ENCODE data around the gene COL7A1.
"Not testable (repeated sequence)": the region's sequence is repeated elsewhere in the genome, so short reads cannot be mapped to it uniquely, and the experiment has no call there.

The COL7A1 gene

DNA sequence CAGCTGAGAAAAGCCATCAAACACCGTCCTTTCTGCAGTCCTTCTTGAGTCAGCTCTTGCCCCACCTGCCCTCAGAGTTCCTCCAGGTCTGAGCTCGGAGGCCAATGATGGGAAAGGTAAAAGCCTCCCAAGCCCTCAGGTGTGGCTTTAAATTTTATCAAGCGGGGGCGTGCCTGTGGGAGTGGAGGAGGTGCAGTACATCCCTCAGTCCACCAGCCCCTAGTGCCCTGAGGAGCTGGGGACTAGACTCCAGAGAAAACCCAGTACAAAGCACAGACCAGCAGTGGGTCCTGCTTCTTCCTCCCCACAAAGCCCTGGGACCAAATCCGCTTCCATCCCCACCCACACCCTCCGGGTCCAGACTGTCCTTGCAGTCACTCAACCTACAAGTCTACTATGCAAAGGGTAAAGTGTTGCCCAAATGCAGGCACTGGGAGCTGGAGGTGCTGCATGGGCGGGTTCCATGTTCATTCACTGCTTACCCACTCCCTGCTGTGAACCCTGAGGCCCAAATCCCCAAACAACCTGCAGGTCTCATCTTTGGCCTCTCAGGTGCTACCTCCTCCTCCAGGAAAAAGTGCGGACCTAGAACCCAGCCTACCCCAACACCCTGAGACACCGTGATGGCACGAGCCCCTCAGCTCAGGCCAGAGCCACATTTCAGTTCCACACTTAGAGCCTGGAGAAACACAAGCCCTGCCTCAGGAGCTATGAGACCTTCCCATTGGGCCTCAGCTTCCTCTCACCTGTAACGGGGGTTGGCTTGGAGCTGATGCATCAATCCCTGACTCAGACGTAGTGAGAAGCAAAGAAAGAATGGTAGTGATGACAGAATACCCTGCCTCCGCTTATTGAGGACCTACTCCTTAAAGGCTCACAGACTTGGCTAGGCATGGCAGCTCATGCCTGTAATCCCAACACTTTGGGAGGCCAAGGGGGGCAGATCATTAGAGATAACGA lies 41.0 kb downstream of the COL7A1 start:
- no peaks in the 10 kb centered on the region for H3K36me3 ChIP-seq (ENCODE audit: control insufficient read depth, insufficient read depth, low read length)
- H3K4me3 ChIP-seq (ENCODE audit: low read length) = no peak overlapping the region
- H3K4me1 ChIP-seq (ENCODE audit: control insufficient read depth, insufficient read depth, low read length) = peaks cover 2% of the 10 kb centered on the region
- no peak overlapping the region for H3K27ac ChIP-seq (ENCODE audit: low read depth, low read length)
- H3K9ac ChIP-seq (ENCODE audit: low read length) = no peak overlapping the region
- no peaks in the 10 kb centered on the region for H3K27me3 ChIP-seq (ENCODE audit: control insufficient read depth, insufficient read depth, low read length)

DNA sequence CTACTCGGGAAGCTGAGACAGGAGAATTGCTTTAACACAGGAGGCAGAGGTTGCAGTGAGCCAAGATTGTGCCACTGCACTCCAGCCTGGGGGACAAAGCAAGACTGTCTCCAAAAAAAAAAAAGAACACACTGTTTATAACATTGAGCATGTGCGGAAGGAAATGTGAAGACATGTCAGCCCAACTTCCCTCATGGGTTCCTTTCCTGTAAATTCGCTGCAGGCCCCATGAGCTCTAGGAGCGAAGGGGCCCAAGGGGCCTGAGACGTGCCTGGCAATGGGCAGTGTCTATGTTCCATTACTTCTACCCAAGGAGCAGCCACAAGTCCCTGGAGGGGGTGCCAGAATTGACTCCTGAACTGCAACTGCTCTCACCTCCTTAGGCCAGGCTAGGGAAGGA lies 41.8 kb downstream of the COL7A1 start:
- H3K27me3 ChIP-seq (ENCODE audit: control insufficient read depth, insufficient read depth, low read length) = no peaks in the 10 kb centered on the region
- no peak overlapping the region for H3K27ac ChIP-seq (ENCODE audit: low read depth, low read length)
- H3K36me3 ChIP-seq (ENCODE audit: control insufficient read depth, insufficient read depth, low read length) = no peaks in the 10 kb centered on the region
- H3K4me3 ChIP-seq (ENCODE audit: low read length) = no peak overlapping the region
- no peak overlapping the region for H3K9ac ChIP-seq (ENCODE audit: low read length)
- H3K4me1 ChIP-seq (ENCODE audit: control insufficient read depth, insufficient read depth, low read length) = no peaks in the 10 kb centered on the region

- Histone ChIP-seq H3K27me3 (ENCODE audit: control insufficient read depth, insufficient read depth, low read length) (no peaks in the 10 kb centered on the region), H3K4me3 (ENCODE audit: low read length) (no peak overlapping the region), H3K27ac (ENCODE audit: low read depth, low read length) (no peak overlapping the region), H3K36me3 (ENCODE audit: control insufficient read depth, insufficient read depth, low read length) (no peaks in the 10 kb centered on the region), H3K4me1 (ENCODE audit: control insufficient read depth, insufficient read depth, low read length) (no peaks in the 10 kb centered on the region), H3K9ac (ENCODE audit: low read length) (no peak overlapping the region)
Measured at GRCh38 chr3:48552111-48552951, 42.8 kb downstream of the COL7A1 start.

GRCh38 chr3:48551651-48552050 lies 43.5 kb downstream of the COL7A1 start:
- not testable (repeated sequence) for H3K9ac ChIP-seq (ENCODE audit: low read length); H3K36me3 ChIP-seq (ENCODE audit: control insufficient read depth, insufficient read depth, low read length); H3K4me3 ChIP-seq (ENCODE audit: low read length); H3K4me1 ChIP-seq (ENCODE audit: control insufficient read depth, insufficient read depth, low read length); H3K27ac ChIP-seq (ENCODE audit: low read depth, low read length); H3K27me3 ChIP-seq (ENCODE audit: control insufficient read depth, insufficient read depth, low read length)

DNA sequence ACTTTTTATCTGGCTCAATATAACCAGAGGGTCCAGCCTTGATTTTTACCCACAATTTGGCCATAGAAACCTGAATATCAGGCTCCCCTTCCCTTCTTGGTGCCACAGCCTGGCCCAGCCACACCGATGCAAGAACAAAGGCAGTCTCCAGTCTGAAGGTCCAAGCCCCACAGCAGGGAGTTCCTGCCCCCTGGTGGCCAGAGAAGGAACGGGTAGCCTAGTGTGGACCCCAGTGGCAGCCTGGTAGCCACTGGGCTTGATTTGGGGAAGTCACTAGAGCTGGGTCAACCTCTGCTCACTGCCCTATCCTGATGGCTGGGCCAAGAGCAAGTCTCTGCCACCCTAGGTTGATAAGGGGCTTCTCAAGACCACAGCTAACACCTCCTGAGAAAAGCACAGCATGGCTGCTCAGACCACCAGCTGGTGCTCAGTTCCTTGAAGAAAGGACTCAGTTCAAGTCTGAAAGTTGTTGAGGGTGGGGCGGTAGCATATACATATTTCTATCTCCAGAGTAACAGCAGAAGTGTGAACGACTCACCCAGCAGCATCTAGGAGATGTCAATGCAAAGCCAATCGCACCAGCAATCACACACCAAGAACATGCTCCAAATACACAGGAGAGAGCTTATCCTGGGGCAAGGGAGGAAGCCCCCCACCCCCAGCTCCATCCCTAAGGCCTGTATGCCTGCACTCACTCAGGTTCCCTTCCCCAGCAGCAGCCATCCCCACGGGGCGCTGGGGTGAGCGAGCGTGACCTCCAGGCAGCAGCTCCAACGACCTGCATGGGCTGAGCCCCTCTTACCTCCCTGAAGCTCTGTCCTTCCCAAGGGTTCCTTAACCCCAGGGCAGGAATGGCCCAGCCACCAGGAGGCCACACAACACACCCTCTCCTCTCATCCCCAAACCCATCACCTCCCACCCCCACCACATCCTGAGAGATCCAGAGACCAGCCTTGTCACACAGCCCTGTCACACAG lies 46.1 kb downstream of the COL7A1 start:
- Histone ChIP-seq H3K27ac (ENCODE audit: low read depth, low read length) (no peak overlapping the region), H3K4me3 (ENCODE audit: low read length) (no peak overlapping the region), H3K9ac (ENCODE audit: low read length) (no peak overlapping the region), H3K27me3 (ENCODE audit: control insufficient read depth, insufficient read depth, low read length) (no peaks in the 10 kb centered on the region), H3K4me1 (ENCODE audit: control insufficient read depth, insufficient read depth, low read length) (no peaks in the 10 kb centered on the region), H3K36me3 (ENCODE audit: control insufficient read depth, insufficient read depth, low read length) (no peaks in the 10 kb centered on the region)

GRCh38 chr3:48548126-48548525 lies 47.0 kb downstream of the COL7A1 start:
- H3K9ac ChIP-seq (ENCODE audit: low read length) = no peak overlapping the region
- H3K27ac ChIP-seq (ENCODE audit: low read depth, low read length) = no peak overlapping the region

GRCh38 chr3:48546203-48546829 lies 48.8 kb downstream of the COL7A1 start:
- H3K27me3 ChIP-seq (ENCODE audit: control insufficient read depth, insufficient read depth, low read length) = no peaks in the 10 kb centered on the region
- no peaks in the 10 kb centered on the region for H3K4me1 ChIP-seq (ENCODE audit: control insufficient read depth, insufficient read depth, low read length)
- no peak overlapping the region for H3K4me3 ChIP-seq (ENCODE audit: low read length)
- no peak overlapping the region for H3K9ac ChIP-seq (ENCODE audit: low read length)
- no peak overlapping the region for H3K27ac ChIP-seq (ENCODE audit: low read depth, low read length)
- H3K36me3 ChIP-seq (ENCODE audit: control insufficient read depth, insufficient read depth, low read length) = peaks cover 4% of the 10 kb centered on the region

More at GRCh38 chr3:48548126-48548525, 47.0 kb downstream of the COL7A1 start:
- H3K36me3 ChIP-seq (ENCODE audit: control insufficient read depth, insufficient read depth, low read length) = peaks cover 2% of the 10 kb centered on the region
- H3K4me3 ChIP-seq (ENCODE audit: low read length) = no peak overlapping the region
- no peaks in the 10 kb centered on the region for H3K27me3 ChIP-seq (ENCODE audit: control insufficient read depth, insufficient read depth, low read length)
- H3K4me1 ChIP-seq (ENCODE audit: control insufficient read depth, insufficient read depth, low read length) = no peaks in the 10 kb centered on the region

DNA sequence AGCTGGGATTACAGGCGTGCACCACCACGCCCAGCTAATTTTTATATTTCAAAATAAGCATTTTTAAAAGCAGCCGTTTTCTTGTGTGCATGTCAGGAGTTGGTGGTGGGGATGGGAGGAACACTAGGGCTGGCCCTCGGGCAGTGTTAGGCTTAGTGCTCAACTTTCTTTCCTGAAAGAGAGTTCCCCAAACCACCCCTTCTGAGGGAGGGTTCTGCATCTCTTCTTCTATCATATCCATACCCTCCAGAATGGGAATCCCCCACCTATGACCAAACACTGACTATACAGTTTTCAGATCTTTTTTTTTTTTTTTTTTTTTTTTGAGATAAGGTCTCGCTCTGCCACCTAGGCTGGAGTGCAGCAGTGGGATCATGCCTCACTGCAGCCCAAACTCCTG lies 51.0 kb downstream of the COL7A1 start:
- Histone ChIP-seq H3K27ac (ENCODE audit: low read depth, low read length) (no peak overlapping the region), H3K27me3 (ENCODE audit: control insufficient read depth, insufficient read depth, low read length) (no peaks in the 10 kb centered on the region), H3K36me3 (ENCODE audit: control insufficient read depth, insufficient read depth, low read length) (peaks cover 4% of the 10 kb centered on the region), H3K4me1 (ENCODE audit: control insufficient read depth, insufficient read depth, low read length) (no peaks in the 10 kb centered on the region), H3K9ac (ENCODE audit: low read length) (no peak overlapping the region), H3K4me3 (ENCODE audit: low read length) (no peak overlapping the region)

DNA sequence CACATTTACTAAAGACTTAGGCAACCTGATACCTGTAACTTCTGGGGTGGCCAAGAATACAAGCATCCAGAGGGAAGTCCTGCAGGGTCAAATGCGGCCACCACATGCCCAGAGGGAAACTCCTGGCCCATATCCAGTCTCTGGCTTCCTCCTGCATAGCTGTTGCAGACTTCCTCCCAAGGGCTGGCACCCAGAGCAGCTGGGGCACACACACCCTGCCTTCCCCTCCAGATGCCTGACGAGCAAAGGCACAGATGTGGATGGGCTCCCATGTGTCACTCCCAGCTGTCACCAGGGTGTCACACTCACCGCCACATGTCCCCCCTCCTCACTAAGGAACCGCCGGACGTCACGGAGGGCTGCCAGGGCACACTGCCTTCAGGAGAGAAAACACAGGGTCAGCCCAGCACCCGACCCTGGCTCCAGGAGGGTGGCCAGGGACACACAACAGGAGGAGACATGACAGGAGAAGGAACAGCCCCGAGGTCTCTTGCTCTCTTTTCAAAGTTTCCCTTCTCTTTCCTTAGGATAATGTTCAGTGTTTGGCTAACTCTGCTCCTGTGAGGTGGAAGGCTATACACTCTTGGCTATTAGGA lies 51.8 kb downstream of the COL7A1 start:
- no peak overlapping the region for H3K27ac ChIP-seq (ENCODE audit: low read depth, low read length)
- H3K4me3 ChIP-seq (ENCODE audit: low read length) = no peak overlapping the region
- H3K4me1 ChIP-seq (ENCODE audit: control insufficient read depth, insufficient read depth, low read length) = no peaks in the 10 kb centered on the region
- H3K36me3 ChIP-seq (ENCODE audit: control insufficient read depth, insufficient read depth, low read length) = peaks cover 4% of the 10 kb centered on the region
- no peaks in the 10 kb centered on the region for H3K27me3 ChIP-seq (ENCODE audit: control insufficient read depth, insufficient read depth, low read length)
- H3K9ac ChIP-seq (ENCODE audit: low read length) = no peak overlapping the region

GRCh38 chr3:48538451-48538850 lies 56.7 kb downstream of the COL7A1 start:
- Histone ChIP-seq H3K9ac (ENCODE audit: low read length) (no peak overlapping the region), H3K27ac (ENCODE audit: low read depth, low read length) (no peak overlapping the region), H3K27me3 (ENCODE audit: control insufficient read depth, insufficient read depth, low read length) (no peaks in the 10 kb centered on the region), H3K4me3 (ENCODE audit: low read length) (no peak overlapping the region), H3K4me1 (ENCODE audit: control insufficient read depth, insufficient read depth, low read length) (no peaks in the 10 kb centered on the region), H3K36me3 (ENCODE audit: control insufficient read depth, insufficient read depth, low read length) (peaks cover 12% of the 10 kb centered on the region)

DNA sequence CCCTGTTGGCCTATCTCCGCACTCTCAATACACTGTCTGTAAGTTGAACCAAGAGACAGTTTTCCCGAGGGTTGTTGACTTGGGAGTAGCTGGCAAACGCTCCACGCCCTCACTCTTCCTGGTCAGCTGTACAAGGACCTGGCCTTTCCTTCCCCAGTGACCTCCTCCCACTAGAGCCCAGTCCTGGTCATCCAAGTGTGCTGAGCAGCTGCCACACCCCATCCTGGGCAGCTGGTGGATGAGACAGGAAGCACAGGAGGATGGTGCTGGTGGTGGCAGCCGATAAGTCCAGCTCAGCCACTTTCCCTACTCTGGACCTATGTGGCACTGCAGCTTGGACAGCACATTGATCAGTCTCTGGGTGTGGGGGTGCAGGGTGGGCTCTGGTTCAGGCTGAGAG lies 58.3 kb downstream of the COL7A1 start:
- Histone ChIP-seq H3K4me3 (ENCODE audit: low read length) (no peak overlapping the region), H3K36me3 (ENCODE audit: control insufficient read depth, insufficient read depth, low read length) (peaks cover 8% of the 10 kb centered on the region), H3K27ac (ENCODE audit: low read depth, low read length) (no peak overlapping the region), H3K27me3 (ENCODE audit: control insufficient read depth, insufficient read depth, low read length) (no peaks in the 10 kb centered on the region), H3K4me1 (ENCODE audit: control insufficient read depth, insufficient read depth, low read length) (no peaks in the 10 kb centered on the region), H3K9ac (ENCODE audit: low read length) (no peak overlapping the region)
